GM12873 (cell line): Measurements from ENCODE around the gene BABAM2.

Experiments
- TF ChIP-seq, protein P1 (sequence below): IDR thresholded peaks from 2 replicates; pipeline ENCODE4 v1.5.1; 2012; ENCODE audit warnings: low read depth, mild to moderate bottlenecking, moderate library complexity, low read length, control low read depth; ENCODE audit not compliant: insufficient read depth; ENCODE audit errors: missing control alignments

The BABAM2 gene

DNA sequence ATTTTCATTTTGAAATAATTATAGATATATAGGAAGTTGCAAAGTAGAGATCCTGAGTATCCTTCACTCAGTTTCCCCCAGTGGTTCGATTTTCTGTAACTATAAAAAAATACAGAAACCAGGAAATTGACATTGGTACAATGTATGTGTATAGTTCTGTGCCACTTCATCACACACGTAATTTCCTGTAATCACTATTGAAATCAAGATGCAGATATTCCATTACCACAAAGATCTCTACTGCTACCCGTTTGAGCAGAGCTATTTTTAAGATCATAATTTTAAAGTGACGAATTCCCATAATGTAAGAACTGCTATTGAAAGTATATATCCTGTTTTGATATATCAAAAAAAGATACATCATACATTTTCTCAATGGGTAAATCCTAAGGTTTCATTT, 142.3 kb downstream of the BABAM2 start:
- TF ChIP-seq, protein P1, sequence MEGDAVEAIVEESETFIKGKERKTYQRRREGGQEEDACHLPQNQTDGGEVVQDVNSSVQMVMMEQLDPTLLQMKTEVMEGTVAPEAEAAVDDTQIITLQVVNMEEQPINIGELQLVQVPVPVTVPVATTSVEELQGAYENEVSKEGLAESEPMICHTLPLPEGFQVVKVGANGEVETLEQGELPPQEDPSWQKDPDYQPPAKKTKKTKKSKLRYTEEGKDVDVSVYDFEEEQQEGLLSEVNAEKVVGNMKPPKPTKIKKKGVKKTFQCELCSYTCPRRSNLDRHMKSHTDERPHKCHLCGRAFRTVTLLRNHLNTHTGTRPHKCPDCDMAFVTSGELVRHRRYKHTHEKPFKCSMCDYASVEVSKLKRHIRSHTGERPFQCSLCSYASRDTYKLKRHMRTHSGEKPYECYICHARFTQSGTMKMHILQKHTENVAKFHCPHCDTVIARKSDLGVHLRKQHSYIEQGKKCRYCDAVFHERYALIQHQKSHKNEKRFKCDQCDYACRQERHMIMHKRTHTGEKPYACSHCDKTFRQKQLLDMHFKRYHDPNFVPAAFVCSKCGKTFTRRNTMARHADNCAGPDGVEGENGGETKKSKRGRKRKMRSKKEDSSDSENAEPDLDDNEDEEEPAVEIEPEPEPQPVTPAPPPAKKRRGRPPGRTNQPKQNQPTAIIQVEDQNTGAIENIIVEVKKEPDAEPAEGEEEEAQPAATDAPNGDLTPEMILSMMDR = no peak

DNA sequence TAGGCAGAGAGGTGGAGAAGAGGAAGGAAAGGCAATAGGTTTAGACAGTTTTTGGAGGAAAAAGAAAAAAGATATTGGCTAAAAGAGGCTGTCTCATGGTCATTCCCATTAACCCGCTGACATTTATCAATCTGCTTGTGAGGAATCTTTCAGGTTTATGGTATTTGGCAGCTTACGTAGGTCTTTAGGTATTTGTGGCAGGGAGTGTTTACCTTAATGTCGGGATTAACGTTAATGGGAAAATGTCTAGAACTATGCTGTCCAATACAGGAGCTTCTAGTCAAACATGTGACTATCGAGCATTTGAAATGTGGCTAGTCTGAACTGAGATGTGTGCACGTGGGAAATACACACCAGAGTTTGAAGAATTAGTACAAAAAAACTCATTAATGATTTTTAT, 144.2 kb downstream of the BABAM2 start:
- TF ChIP-seq, protein P1 = no peak

DNA sequence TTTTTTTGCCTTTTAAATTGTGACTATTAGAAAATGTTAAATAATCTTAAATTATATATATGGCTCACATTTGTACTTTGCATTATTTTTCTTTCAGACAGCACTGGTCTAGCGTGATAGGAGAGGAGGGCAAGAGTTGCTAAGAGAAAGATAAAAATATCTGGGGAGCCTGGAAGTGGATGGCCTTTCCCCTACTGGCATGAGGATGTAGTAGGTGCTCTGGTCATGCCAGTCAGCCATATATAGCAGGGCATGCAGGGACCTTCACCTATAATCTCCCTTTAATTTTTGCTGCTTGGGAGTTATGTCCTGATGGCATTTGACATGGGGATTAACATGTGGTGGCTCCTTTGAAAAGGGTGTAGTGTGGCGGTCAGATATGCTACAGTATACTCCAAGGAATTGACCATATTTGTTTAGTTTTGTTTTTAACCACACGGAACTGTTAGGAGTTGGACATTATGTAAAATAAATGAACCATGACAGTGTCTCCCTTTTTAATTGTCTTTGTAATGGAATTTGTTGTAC, 144.7 kb downstream of the BABAM2 start:
- TF ChIP-seq, protein P1 = no peak

DNA sequence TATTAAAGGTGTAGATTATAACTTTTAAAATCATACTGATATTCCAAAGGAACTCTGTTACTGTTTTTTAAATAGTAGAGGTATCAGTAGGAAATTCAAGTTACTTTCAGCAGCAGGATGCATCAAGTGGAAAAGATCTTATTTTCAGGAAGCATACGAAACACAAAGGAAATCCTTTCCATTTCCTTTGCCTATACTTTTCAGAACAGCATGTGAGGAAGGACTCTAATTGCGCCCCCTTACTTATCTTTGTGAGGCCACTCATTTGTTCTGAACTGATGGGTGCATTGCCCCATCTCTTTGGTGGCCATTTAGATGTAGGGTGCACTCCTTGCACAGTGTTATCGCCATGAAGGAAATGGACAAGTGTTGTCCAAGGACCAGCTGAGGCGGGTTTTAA, 145.3 kb downstream of the BABAM2 start:
- TF ChIP-seq, protein P1 = no peak

DNA sequence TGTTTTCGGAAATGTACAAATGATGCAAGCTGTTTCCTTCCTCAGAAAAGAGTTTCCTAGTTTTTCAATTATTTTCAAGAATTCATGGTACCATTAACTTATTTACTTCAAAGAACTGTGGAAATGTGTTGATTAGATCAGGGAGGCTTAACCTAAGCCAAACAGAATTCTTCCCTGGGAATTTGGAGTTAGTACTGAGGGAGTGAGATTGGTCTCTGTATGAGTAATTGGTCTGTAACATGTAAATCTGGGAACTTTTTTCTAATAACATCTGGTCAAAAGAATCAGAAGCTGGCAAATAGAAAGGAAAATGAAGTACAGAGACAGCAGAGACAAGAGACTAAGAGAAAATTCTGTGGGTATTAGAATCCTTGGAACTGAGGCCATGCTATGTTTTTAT, 145.8 kb downstream of the BABAM2 start:
- TF ChIP-seq, protein P1 = no peak

DNA sequence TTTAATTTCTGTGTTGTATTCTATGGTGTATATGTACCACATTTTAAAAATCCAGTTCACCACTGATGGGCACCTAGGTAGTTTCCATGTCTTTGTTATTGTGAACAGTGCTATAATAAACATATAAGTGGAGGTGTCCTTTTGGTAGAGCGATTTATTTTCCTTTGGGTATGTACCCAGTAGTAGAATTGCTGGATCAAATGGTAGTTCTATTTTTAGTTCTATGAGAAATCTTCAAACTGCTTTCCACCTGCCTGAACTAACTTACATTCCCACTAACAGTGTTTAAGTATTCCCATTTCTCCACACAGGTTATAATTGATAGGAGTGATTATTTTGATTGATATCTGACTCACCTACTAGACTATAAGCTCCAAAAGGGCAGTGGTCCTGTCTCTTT, 148.2 kb downstream of the BABAM2 start:
- TF ChIP-seq, protein P1 = no peak

DNA sequence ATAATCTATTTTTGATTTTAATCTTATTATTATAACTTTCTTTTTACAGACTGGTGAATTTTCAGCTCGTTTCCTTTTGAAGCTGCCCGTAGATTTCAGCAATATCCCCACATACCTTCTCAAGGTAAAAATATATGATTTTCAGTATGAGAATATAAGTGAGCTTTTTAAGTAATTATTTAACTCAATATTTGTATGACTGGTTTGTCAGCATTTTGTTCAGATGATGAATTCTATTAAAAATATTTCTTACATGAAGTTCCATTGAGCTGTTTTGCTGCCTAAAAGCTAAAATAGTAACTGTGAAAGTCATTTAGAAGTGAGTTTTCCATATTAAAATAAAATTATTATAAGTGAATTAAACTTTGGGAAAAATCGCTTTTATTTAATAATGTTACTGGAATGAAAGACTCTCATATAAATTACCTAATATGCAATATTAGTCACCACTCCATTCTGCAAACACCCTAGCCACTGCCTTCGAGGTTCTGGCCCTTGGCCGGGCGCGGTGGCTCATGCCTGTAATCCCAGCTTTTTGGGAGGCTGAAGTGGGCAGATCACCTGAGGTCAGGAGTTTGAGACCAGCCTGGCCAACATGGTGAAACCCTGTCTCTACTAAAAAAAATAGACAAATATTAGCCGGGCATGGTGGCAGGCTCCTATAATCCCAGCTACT, 155.3 kb downstream of the BABAM2 start:
- TF ChIP-seq, protein P1 = no peak
